Vagina (tissue), 2 donors: Measurements from ENCODE around the gene UBR7.

Source experiments
- POLR2A ChIP-seq, 2 donors: fragments of 450-650 bp; IDR thresholded peaks; one replicate each; pipeline ENCODE4 v1.6.1; 2017; ENCODE audit warnings: antibody characterized with exemption in 2 of 2, mild to moderate bottlenecking in 2 of 2, moderate library complexity in 2 of 2
- TF ChIP-seq, protein P1 (sequence below), 3 experiments: fragments of 450-650 bp in 2 of 3; fragments of 200-600 bp in 1 of 3; sonication (generic) in 1 of 3; IDR thresholded peaks; one replicate each; pipeline ENCODE4 v1.5.1; 2017 to 2019; ENCODE audit warnings: antibody characterized with exemption in 3 of 3, mild to moderate bottlenecking in 2 of 3, moderate library complexity in 2 of 3

DNA sequence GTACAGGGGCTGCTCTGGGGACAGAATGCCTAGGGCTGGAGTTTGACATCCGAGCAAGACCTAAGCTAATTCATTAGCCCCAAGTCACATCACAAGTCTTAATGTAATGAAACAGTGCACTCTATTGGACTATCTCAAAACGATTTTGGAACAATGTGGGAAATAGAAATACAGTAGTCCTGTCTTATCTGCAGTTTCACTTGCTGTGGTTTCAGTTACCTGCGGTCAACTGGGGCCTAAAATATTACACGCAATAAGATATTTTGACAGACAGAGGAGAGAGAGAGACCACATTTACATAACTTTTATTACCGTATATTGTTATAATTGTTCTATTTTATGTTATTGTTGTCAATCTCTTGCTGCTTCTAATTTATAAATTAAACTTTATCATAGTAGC is 43.5 kb upstream of the UBR7 start:
- TF ChIP-seq, protein P1, sequence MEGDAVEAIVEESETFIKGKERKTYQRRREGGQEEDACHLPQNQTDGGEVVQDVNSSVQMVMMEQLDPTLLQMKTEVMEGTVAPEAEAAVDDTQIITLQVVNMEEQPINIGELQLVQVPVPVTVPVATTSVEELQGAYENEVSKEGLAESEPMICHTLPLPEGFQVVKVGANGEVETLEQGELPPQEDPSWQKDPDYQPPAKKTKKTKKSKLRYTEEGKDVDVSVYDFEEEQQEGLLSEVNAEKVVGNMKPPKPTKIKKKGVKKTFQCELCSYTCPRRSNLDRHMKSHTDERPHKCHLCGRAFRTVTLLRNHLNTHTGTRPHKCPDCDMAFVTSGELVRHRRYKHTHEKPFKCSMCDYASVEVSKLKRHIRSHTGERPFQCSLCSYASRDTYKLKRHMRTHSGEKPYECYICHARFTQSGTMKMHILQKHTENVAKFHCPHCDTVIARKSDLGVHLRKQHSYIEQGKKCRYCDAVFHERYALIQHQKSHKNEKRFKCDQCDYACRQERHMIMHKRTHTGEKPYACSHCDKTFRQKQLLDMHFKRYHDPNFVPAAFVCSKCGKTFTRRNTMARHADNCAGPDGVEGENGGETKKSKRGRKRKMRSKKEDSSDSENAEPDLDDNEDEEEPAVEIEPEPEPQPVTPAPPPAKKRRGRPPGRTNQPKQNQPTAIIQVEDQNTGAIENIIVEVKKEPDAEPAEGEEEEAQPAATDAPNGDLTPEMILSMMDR (IDR thresholded peaks at IDR 0.05), result no peak
- TF ChIP-seq POLR2A (IDR thresholded peaks at IDR 0.05), result no peak
